ENCODE data around the gene SLC35B1. TPM values are rescaled to one million over a fixed set of nuclear protein-coding genes. Genes with fewer than 3 reads are reported as not detected.

The SLC35B1 gene
- total RNA-seq, 1 donor from 2014 or later, result 123 TPM

GRCh38 chr17:49746791-49747490, 39.2 kb upstream of the SLC35B1 start:
- Histone ChIP-seq H3K9me3 (no peaks in the 10 kb centered on the region), H3K4me1 (peaks cover 6 to 12% of the 10 kb centered on the region in 2 donors), H3K27me3 (no peaks in the 10 kb centered on the region), H3K27ac (no peak overlapping the region), H3K4me3 (no peak overlapping the region), H3K36me3 (no peaks in the 10 kb centered on the region)
- no peak for TF ChIP-seq CTCF (IDR thresholded peaks at IDR 0.05)
- intact Hi-C loops (cut with DNase I), result no loop called here
- no peak for DNase-seq (ENCODE audit: low spot score in 2 of 2)

GRCh38 chr17:49745175-49746139, 37.7 kb upstream of the SLC35B1 start:
- H3K4me1 ChIP-seq, result peaks cover 16 to 24% of the 10 kb centered on the region in 2 donors
- no peaks in the 10 kb centered on the region for H3K36me3 ChIP-seq
- intact Hi-C loops (cut with DNase I), result no loop called here
- no peak for DNase-seq (ENCODE audit: low spot score in 2 of 2)
- H3K4me3 ChIP-seq, result no peak overlapping the region
- no peaks in the 10 kb centered on the region for H3K27me3 ChIP-seq
- peak overlapping the region in 1 of 2 donors; percentile 3 for H3K27ac ChIP-seq
- TF ChIP-seq CTCF (IDR thresholded peaks at IDR 0.05), result no peak
- no peaks in the 10 kb centered on the region for H3K9me3 ChIP-seq

DNA sequence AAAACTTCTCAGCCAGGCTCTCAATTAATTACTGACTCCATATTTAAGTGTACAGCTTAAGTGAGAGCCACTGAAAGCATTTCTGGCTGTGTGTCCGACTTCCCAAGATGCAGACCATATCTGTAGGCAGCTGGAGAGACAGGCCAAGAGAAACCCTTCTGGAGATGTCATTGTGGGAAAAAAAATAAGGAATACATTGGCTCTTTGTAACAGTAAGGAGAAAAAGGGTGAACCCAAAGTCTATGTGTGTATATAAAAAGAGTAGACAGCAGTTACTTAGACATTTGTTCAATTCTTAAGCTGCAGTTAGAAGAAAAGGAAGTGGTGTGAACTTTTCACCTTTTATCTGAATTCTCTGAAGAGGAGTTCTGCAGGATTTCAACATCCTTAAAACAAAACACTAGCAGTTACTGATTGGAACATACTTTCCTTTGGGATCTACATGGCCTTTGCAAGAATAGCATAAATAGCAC, 34.4 kb upstream of the SLC35B1 start:
- H3K27me3 ChIP-seq, result no peaks in the 10 kb centered on the region
- H3K36me3 ChIP-seq, result no peaks in the 10 kb centered on the region
- peak overlapping the region; percentile 89 to 94 for H3K27ac ChIP-seq
- intact Hi-C loops (cut with DNase I), result no loop called here
- no peak for DNase-seq (ENCODE audit: low spot score in 2 of 2)
- H3K4me1 ChIP-seq, result peaks cover 21 to 46% of the 10 kb centered on the region in 2 donors
- H3K9me3 ChIP-seq, result no peaks in the 10 kb centered on the region
- no peak overlapping the region for H3K4me3 ChIP-seq
- no peak for TF ChIP-seq CTCF (IDR thresholded peaks at IDR 0.05)

GRCh38 chr17:49741692-49742076, 33.9 kb upstream of the SLC35B1 start:
- no peak for TF ChIP-seq CTCF (IDR thresholded peaks at IDR 0.05)
- H3K36me3 ChIP-seq, result no peaks in the 10 kb centered on the region
- H3K4me1 ChIP-seq, result peaks cover 21 to 46% of the 10 kb centered on the region in 2 donors
- peak overlapping the region in 1 of 2 donors; percentile 40 for H3K4me3 ChIP-seq
- no peak for DNase-seq (ENCODE audit: low spot score in 2 of 2)
- H3K9me3 ChIP-seq, result no peaks in the 10 kb centered on the region
- H3K27ac ChIP-seq, result peak overlapping the region; percentile 89 to 94
- H3K27me3 ChIP-seq, result no peaks in the 10 kb centered on the region
- intact Hi-C loops (cut with DNase I), result loop anchor here (1.0 to 2.0 kb wide), 3 partner anchors 21 to 36 kb away; no protein-coding TSS in a partner anchor

GRCh38 chr17:49741009-49741691, 33.4 kb upstream of the SLC35B1 start:
- DNase-seq (ENCODE audit: low spot score in 2 of 2), result no peak
- Histone ChIP-seq H3K36me3 (no peaks in the 10 kb centered on the region), H3K4me1 (peaks cover 21 to 46% of the 10 kb centered on the region in 2 donors), H3K9me3 (no peaks in the 10 kb centered on the region), H3K27ac (peak overlapping the region; percentile 89 to 94), H3K27me3 (no peaks in the 10 kb centered on the region), H3K4me3 (peak overlapping the region in 1 of 2 donors; percentile 40)
- intact Hi-C loops (cut with DNase I), result loop anchor here (1.0 to 2.0 kb wide), 3 partner anchors 22 to 36 kb away; no protein-coding TSS in a partner anchor
- TF ChIP-seq CTCF (IDR thresholded peaks at IDR 0.05), result no peak

Data from ascending aorta (tissue), 2 donors.